Ovary (tissue), 3 donors: ENCODE data around the gene MARS1.

Experiments
- POLR2A ChIP-seq: fragments of 450-650 bp; IDR thresholded peaks from one replicate; pipeline ENCODE4 v1.6.1; 2017; ENCODE audit warnings: antibody characterized with exemption, mild to moderate bottlenecking, moderate library complexity
- TF ChIP-seq, protein P1 (sequence below), 3 donors: fragments of 450-650 bp in 2 of 3; fragments of 200-600 bp in 1 of 3; IDR thresholded peaks; one replicate each; pipeline versions ENCODE4 v1.5.1 to v1.8.0; 2016 to 2022; ENCODE audit warnings: antibody characterized with exemption in 3 of 3, mild to moderate bottlenecking in 1 of 3
- donor health status: DM: no; HTN: no; CAD: no.

DNA sequence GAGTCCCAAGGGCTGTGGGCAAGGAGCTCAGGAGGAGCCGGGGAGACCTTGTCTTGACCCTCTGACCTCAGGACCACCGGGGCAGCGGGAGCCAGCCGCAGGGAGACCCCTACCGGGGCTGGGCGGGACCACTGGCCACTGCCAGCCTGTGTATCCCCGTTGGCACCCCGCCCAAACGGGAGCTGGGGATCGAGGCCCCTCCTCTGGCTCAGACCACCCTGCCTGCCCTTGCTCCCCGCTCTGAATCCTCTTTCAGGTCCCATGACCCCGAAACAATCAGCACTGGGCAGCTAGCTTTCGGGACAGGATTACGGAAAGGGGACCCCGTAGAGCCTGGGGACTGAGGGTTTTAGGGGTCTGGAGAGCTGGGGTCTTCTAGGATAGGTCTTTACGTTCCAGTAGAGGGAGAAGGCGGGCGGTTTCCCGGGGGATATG, 27.0 kb upstream of the MARS1 start:
- TF ChIP-seq, protein P1, sequence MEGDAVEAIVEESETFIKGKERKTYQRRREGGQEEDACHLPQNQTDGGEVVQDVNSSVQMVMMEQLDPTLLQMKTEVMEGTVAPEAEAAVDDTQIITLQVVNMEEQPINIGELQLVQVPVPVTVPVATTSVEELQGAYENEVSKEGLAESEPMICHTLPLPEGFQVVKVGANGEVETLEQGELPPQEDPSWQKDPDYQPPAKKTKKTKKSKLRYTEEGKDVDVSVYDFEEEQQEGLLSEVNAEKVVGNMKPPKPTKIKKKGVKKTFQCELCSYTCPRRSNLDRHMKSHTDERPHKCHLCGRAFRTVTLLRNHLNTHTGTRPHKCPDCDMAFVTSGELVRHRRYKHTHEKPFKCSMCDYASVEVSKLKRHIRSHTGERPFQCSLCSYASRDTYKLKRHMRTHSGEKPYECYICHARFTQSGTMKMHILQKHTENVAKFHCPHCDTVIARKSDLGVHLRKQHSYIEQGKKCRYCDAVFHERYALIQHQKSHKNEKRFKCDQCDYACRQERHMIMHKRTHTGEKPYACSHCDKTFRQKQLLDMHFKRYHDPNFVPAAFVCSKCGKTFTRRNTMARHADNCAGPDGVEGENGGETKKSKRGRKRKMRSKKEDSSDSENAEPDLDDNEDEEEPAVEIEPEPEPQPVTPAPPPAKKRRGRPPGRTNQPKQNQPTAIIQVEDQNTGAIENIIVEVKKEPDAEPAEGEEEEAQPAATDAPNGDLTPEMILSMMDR (IDR thresholded peaks at IDR 0.05) = no peak
- TF ChIP-seq POLR2A = no peak
